ENCODE measurements around the gene APOH. TPM values are rescaled to one million over a fixed set of nuclear protein-coding genes. Genes with fewer than 3 reads are reported as not detected.

The APOH gene
- total RNA-seq, 1 experiment from 2014 or later, result 1.4 TPM

DNA sequence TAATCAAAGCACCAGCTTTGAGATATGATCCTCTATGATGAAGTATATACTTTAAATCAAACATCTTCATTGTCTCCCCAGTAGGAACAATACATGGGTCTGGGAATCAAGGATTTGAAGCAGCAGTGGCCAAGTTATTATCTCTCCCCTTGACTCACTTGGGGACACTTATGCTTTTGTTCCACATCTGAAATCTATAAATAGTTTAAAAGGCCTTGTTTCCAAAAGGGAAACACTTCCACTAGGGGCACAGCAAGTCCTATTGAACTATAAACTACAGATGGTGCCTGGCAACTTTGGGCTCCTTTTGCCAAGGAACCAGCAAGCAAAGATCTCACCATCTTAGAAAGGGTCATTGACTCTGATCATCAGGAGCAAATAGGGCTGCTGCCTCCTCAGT is 21.3 kb downstream of the APOH start:
- no peaks in the 10 kb centered on the region for H3K36me3 ChIP-seq (ENCODE audit: insufficient read depth, low read length, poor library complexity, severe bottlenecking)
- ChIA-PET POLR2A (ENCODE audit: low non-redundant PET) (no interaction called here), CTCF (no interaction called here)
- H3K4me1 ChIP-seq (ENCODE audit: insufficient read depth, low read length, poor library complexity, severe bottlenecking), result no peaks in the 10 kb centered on the region
- no TSS peak for BruUV-seq (replicated peaks)
- DNase-seq (ENCODE audit: low spot score), result no peak
- H3K27ac ChIP-seq (ENCODE audit: low read depth, low read length, poor library complexity, severe bottlenecking), result no peak overlapping the region
- no peak overlapping the region for H3K4me3 ChIP-seq (ENCODE audit: low read depth, low read length, poor library complexity, severe bottlenecking)
- intact Hi-C loops (cut with micrococcal nuclease; ENCODE audit: unreplicated experiment), result no loop called here
- no peak for TF ChIP-seq EZH2 (IDR thresholded peaks at IDR 0.05; ENCODE audit: borderline replicate concordance, low read depth, low read length, poor library complexity, severe bottlenecking)
- TF ChIP-seq, protein P1, sequence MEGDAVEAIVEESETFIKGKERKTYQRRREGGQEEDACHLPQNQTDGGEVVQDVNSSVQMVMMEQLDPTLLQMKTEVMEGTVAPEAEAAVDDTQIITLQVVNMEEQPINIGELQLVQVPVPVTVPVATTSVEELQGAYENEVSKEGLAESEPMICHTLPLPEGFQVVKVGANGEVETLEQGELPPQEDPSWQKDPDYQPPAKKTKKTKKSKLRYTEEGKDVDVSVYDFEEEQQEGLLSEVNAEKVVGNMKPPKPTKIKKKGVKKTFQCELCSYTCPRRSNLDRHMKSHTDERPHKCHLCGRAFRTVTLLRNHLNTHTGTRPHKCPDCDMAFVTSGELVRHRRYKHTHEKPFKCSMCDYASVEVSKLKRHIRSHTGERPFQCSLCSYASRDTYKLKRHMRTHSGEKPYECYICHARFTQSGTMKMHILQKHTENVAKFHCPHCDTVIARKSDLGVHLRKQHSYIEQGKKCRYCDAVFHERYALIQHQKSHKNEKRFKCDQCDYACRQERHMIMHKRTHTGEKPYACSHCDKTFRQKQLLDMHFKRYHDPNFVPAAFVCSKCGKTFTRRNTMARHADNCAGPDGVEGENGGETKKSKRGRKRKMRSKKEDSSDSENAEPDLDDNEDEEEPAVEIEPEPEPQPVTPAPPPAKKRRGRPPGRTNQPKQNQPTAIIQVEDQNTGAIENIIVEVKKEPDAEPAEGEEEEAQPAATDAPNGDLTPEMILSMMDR (conservative IDR thresholded peaks at IDR 0.05; ENCODE audit: low read depth, low read length), result no peak
- no peaks in the 10 kb centered on the region for H3K9me3 ChIP-seq (ENCODE audit: low read depth, low read length, poor library complexity, severe bottlenecking)
- H3K27me3 ChIP-seq (replicated peaks; ENCODE audit: insufficient read depth, low read depth, low read length, poor library complexity), result no peaks in the 10 kb centered on the region

DNA sequence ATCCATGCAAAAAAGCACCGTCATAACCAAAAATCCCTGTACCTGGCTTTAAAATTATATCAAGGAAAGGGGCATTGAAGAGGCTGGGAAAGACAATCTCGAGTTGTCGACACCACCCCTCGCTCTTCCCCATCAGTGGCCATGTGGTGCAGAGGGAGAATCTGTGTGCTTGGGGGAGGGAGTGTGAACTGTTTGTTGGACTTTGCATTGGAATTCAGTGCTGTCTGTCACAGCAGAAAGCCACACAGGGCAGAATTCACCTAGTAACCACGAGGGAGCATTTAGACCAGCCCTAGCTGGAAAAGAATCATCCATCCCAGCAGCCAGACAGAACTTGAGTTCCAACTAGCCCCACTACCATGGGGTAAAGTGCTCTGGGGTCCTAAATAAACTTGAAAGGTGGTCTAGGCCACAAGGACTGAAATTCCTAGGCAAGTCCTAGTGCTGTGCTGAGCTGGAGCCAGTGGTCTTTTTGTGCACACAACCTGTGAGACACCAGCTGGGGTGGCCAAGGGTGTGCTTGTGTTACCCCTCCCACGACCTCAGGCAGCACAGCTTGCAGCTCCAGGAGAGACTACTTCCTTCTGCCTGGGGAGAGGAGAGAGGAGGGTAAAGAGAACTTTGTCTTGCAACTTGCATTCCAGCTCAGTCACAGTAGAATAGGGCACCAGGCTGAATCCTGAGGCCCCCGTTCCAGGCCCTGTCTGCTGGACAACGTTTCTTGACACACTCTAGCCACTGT is 25.8 kb downstream of the APOH start:
- intact Hi-C loops (cut with micrococcal nuclease; ENCODE audit: unreplicated experiment), result loop anchor here (5.0 kb wide), 1 partner anchor 224 kb away; no protein-coding TSS in a partner anchor
- no peak overlapping the region for H3K27ac ChIP-seq (ENCODE audit: low read depth, low read length, poor library complexity, severe bottlenecking)
- H3K4me1 ChIP-seq (ENCODE audit: insufficient read depth, low read length, poor library complexity, severe bottlenecking), result peaks cover 14% of the 10 kb centered on the region
- CTCF ChIA-PET, result interaction anchor here (0.6 kb wide), 1 partner anchor 1168 kb away, joined by 3 read pairs; no protein-coding TSS in a partner anchor
- no peaks in the 10 kb centered on the region for H3K9me3 ChIP-seq (ENCODE audit: low read depth, low read length, poor library complexity, severe bottlenecking)
- no peak for DNase-seq (ENCODE audit: low spot score)
- no peaks in the 10 kb centered on the region for H3K36me3 ChIP-seq (ENCODE audit: insufficient read depth, low read length, poor library complexity, severe bottlenecking)
- BruUV-seq (replicated peaks), result no TSS peak
- TF ChIP-seq EZH2 (IDR thresholded peaks at IDR 0.05; ENCODE audit: borderline replicate concordance, low read depth, low read length, poor library complexity, severe bottlenecking), result no peak
- TF ChIP-seq, protein P1 (conservative IDR thresholded peaks at IDR 0.05; ENCODE audit: low read depth, low read length), result no peak
- POLR2A ChIA-PET (ENCODE audit: low non-redundant PET), result no interaction called here
- H3K4me3 ChIP-seq (ENCODE audit: low read depth, low read length, poor library complexity, severe bottlenecking), result no peak overlapping the region
- no peaks in the 10 kb centered on the region for H3K27me3 ChIP-seq (replicated peaks; ENCODE audit: insufficient read depth, low read depth, low read length, poor library complexity)

- no peaks in the 10 kb centered on the region for H3K27me3 ChIP-seq (replicated peaks; ENCODE audit: insufficient read depth, low read depth, low read length, poor library complexity)
- peak; percentile 90 for DNase-seq (ENCODE audit: low spot score)
- peaks cover 14% of the 10 kb centered on the region for H3K4me1 ChIP-seq (ENCODE audit: insufficient read depth, low read length, poor library complexity, severe bottlenecking)
- TF ChIP-seq, protein P1 (conservative IDR thresholded peaks at IDR 0.05; ENCODE audit: low read depth, low read length), result peak; percentile 87
- no peak for TF ChIP-seq EZH2 (IDR thresholded peaks at IDR 0.05; ENCODE audit: borderline replicate concordance, low read depth, low read length, poor library complexity, severe bottlenecking)
- no peak overlapping the region for H3K27ac ChIP-seq (ENCODE audit: low read depth, low read length, poor library complexity, severe bottlenecking)
- BruUV-seq (replicated peaks), result no TSS peak
- intact Hi-C loops (cut with micrococcal nuclease; ENCODE audit: unreplicated experiment), result loop anchor here (1.0 to 5.0 kb wide), 3 partner anchors 227 to 474 kb away; no protein-coding TSS in a partner anchor
- POLR2A ChIA-PET (ENCODE audit: low non-redundant PET), result no interaction called here
- no peak overlapping the region for H3K4me3 ChIP-seq (ENCODE audit: low read depth, low read length, poor library complexity, severe bottlenecking)
- H3K9me3 ChIP-seq (ENCODE audit: low read depth, low read length, poor library complexity, severe bottlenecking), result no peaks in the 10 kb centered on the region
- CTCF ChIA-PET, result interaction anchor here (1.1 kb wide), 1 partner anchor 473 kb away, joined by 5 read pairs; no protein-coding TSS in a partner anchor
- no peaks in the 10 kb centered on the region for H3K36me3 ChIP-seq (ENCODE audit: insufficient read depth, low read length, poor library complexity, severe bottlenecking)
These were observed 28.5 kb downstream of the APOH start for GRCh38 chr17:66200685-66201092.
